Mesothelial cell of epicardium (in vitro differentiated cells): ENCODE data around the gene DAO. TPM values are rescaled to one million over a fixed set of nuclear protein-coding genes. Genes with fewer than 3 reads are reported as not detected.

Experiments
- DNase-seq, 2 experiments: peaks; one replicate each; pipeline ENCODE4 v3.0.0; 2021; ENCODE audit warnings: low spot score in 2 of 2; ENCODE audit not compliant: unreplicated experiment in 2 of 2
- H3K27ac Mint-ChIP-seq: 2 replicates; pipeline ENCODE4 v1.8.0; 2021; ENCODE audit warnings: mixed read lengths
- H3K27me3 Mint-ChIP-seq: 2 replicates; pipeline ENCODE4 v1.8.0; 2021; ENCODE audit warnings: low read depth, mixed read lengths
- H3K36me3 Mint-ChIP-seq: 2 replicates; pipeline ENCODE4 v1.8.0; 2021; ENCODE audit warnings: mixed read lengths
- H3K4me1 Mint-ChIP-seq: 2 replicates; pipeline ENCODE4 v1.8.0; 2021; ENCODE audit warnings: mixed read lengths
- H3K4me3 Mint-ChIP-seq: 2 replicates; pipeline ENCODE4 v1.8.0; 2021; ENCODE audit warnings: mild to moderate bottlenecking, moderate library complexity, mixed read lengths
- H3K9me3 Mint-ChIP-seq: 2 replicates; pipeline ENCODE4 v1.8.0; 2021; ENCODE audit warnings: mixed read lengths
- total RNA-seq: library from RNA; stranded (reverse); gene quantifications from 3 replicates; pipeline ENCODE4 v1.2.1, GENCODE V29; 2021
- TF ChIP-seq, protein P1 (sequence below): fragments of 200-600 bp; sonication (generic); IDR thresholded peaks from one replicate; pipeline ENCODE4 v1.5.0; 2021; ENCODE audit warnings: antibody characterized with exemption; ENCODE audit not compliant: unreplicated experiment

DAO gene
- total RNA-seq, result not detected in 3 replicates

DNA sequence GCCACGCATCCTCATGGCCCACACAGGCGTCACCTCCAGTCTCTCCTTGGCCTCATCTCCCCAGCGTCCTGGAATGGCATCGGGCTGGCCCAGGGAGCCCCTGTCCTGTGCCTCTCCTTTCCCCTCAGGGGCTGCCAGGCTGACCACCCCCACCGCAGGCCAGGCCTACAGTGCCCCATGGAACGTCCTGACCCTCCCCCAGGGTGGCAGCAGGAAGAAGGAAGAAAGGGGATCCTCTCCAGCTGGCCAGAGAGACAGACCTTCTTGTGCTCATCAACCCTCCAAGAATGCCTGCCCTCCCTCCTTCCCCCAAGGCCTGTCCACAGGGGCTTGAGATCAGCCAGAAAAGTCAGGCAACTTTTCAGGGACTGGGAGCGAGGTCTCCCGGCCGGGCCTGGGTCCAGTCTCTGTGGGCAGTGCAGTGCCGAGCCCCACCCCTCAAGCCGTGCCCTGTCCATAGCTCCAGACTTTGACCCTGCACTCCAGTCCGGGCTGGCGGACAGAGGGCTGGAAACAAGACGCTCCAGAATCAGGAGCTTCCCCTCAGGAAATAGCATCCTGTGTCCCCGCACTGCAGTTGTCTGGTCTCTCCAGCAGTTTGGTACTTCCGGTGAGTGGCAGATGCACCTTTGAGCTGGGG, at the start of gene DAO:
Gene DAO, plus strand, starts transcription at position 478 of the 640 bp plus-strand sequence. CDS start 4,915 bp downstream, outside the sequence.
- Mint-ChIP-seq H3K27me3 (no peaks in the 10 kb centered on the region), H3K36me3 (no peaks in the 10 kb centered on the region), H3K4me3 (no peak within 1 kb of the TSS), H3K4me1 (no peaks in the 10 kb centered on the region), H3K9me3 (no peaks in the 10 kb centered on the region), H3K27ac (no peak within 1 kb of the TSS)
- no peak for DNase-seq
- TF ChIP-seq, protein P1, sequence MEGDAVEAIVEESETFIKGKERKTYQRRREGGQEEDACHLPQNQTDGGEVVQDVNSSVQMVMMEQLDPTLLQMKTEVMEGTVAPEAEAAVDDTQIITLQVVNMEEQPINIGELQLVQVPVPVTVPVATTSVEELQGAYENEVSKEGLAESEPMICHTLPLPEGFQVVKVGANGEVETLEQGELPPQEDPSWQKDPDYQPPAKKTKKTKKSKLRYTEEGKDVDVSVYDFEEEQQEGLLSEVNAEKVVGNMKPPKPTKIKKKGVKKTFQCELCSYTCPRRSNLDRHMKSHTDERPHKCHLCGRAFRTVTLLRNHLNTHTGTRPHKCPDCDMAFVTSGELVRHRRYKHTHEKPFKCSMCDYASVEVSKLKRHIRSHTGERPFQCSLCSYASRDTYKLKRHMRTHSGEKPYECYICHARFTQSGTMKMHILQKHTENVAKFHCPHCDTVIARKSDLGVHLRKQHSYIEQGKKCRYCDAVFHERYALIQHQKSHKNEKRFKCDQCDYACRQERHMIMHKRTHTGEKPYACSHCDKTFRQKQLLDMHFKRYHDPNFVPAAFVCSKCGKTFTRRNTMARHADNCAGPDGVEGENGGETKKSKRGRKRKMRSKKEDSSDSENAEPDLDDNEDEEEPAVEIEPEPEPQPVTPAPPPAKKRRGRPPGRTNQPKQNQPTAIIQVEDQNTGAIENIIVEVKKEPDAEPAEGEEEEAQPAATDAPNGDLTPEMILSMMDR, result no peak

DNA sequence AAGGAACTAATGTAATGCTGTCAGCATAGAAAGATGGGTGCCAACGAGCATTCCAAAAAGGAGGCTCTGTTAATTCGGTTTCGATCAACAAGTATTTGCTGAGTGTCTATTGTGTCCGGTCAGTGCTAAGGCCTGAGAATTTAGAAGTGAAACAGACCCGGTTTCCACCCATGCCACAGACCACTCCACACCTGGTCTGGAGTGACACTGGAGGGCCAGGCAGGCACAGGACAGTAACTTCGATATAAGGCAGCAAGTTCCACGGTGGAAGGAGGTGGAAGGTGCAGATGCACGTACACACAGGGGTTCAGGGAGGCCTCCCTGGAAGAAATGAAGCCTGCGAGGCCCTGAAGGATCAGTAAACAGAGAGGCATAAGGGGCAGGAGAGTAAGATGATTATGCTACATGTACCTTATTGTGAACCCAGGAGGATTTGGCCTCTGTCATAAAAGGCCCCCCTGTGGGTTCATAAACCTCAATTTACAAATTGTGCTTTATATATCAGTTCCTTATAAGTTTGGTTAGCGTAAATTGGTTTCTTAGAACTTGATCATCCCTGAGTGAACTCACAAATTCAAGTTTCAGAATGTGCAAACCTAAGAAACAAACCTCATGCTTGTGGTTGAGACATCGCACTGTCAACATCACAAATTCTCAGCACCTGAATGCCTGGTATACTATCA, 48.4 kb upstream of the DAO start:
- Mint-ChIP-seq H3K27me3 (no peaks in the 10 kb centered on the region), H3K9me3 (no peaks in the 10 kb centered on the region), H3K27ac (peak overlapping the region; percentile 62), H3K4me1 (peaks cover 33% of the 10 kb centered on the region), H3K4me3 (no peak overlapping the region), H3K36me3 (peaks cover 21% of the 10 kb centered on the region)
- TF ChIP-seq, protein P1, result no peak
- no peak for DNase-seq

DNA sequence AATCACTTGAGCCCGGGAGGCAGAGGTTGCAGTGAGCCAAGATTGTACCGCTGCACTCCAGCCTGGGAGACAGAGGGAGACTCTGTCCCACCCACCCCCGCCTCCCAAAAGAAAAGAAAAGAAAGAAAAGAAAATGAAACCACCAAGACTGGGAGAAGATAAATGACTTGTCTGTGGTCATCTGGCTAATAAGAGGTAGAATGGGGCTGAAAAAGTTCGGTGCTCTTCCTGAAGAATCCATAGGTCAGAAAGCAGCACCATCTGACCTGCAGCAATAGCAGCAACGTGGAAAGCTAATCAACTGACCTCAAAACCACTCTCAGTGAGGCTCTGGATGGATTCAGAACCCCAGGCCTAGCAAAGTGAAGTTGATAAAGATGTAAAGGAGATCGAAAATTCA, 47.7 kb upstream of the DAO start:
- H3K9me3 Mint-ChIP-seq, result no peaks in the 10 kb centered on the region
- H3K36me3 Mint-ChIP-seq, result peaks cover 22% of the 10 kb centered on the region
- H3K27me3 Mint-ChIP-seq, result no peaks in the 10 kb centered on the region
- H3K4me3 Mint-ChIP-seq, result no peak overlapping the region
- H3K4me1 Mint-ChIP-seq, result peaks cover 27% of the 10 kb centered on the region
- H3K27ac Mint-ChIP-seq, result peak overlapping the region; percentile 99
- DNase-seq, result no peak
- TF ChIP-seq, protein P1, result no peak

DNA sequence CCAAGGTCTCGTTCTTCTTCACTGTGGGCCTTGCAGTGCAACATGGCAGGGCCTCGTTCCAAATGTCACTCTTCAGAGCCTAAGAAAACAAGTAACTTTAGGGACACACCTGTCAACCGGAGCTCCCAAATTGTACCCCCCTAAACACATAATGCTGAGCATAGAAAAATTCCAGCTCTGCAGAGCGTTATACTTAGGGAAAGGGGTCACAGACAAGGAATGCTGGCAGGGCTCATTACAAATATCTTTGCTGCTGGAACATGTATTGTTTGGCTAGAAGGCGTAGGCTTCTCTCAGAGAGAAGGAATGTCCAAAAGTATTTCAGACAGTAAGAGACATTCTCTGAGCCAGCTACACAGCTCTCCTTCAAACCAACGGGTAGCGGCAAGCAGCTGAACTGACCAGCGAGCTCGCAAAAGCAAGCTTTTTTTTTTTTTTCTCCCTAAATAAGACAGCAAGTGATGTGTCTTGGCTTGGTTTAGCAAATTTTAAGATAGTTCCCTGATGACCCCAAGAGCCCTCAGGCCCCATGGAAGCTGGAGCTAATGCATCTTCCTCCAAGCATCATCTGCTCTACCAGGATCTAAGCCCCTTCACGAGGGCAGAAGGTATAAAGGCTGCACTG, 47.0 kb upstream of the DAO start:
- no peak for DNase-seq
- TF ChIP-seq, protein P1, result no peak
- Mint-ChIP-seq H3K36me3 (peaks cover 23% of the 10 kb centered on the region), H3K27me3 (no peaks in the 10 kb centered on the region), H3K4me1 (peaks cover 23% of the 10 kb centered on the region), H3K4me3 (peak overlapping the region; percentile 46), H3K27ac (peak overlapping the region; percentile 99), H3K9me3 (no peaks in the 10 kb centered on the region)

DNA sequence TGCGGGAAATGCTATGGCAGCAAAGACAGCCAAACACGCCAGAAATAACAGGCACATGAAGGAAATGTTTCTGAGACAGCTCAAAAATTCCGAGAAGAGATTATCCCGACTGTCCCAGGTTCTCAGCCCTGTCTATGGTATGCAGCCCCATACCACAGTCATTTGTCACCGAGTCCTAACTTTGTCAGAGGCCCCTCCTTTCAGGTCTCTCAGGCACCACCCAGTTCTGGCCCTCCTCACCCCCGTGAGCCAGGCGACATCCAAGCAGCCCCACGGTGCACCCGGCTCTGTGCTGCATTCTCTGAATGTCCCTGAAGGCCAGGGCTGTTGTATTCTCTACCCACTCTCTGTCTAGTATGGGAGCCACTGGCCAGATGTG, 46.5 kb upstream of the DAO start:
- peak overlapping the region; percentile 46 for H3K4me3 Mint-ChIP-seq
- peaks cover 27% of the 10 kb centered on the region for H3K4me1 Mint-ChIP-seq

More for the DNA sequence above, 46.5 kb upstream of the DAO start:
- Mint-ChIP-seq H3K27ac (peak overlapping the region; percentile 99), H3K9me3 (no peaks in the 10 kb centered on the region), H3K27me3 (no peaks in the 10 kb centered on the region), H3K36me3 (peaks cover 27% of the 10 kb centered on the region)
- no peak for DNase-seq
- TF ChIP-seq, protein P1, result no peak
